GM13976 (cell line): Measurements from ENCODE around the gene KMT2D.

Source experiments
- DNase-seq: peaks from one replicate; pipeline ENCODE4 v3.0.0; 2012; ENCODE audit warnings: low spot score
- in situ Hi-C: fragments of 300-500 bp; cut with MboI; formaldehyde crosslinking; loops from one replicate; pipeline ENCODE4 v1.12.0; 2022; ENCODE audit warnings: low sequenced_read_pairs, mixed read lengths, inconsistent platforms; ENCODE audit not compliant: unreplicated experiment
- TF ChIP-seq, protein P1 (sequence below): IDR thresholded peaks from 2 replicates; pipeline ENCODE4 v1.5.1; 2012; ENCODE audit warnings: borderline replicate concordance, mild to moderate bottlenecking; ENCODE audit not compliant: insufficient read depth; ENCODE audit errors: extremely low read depth, missing control alignments, control extremely low read depth

The KMT2D gene

DNA sequence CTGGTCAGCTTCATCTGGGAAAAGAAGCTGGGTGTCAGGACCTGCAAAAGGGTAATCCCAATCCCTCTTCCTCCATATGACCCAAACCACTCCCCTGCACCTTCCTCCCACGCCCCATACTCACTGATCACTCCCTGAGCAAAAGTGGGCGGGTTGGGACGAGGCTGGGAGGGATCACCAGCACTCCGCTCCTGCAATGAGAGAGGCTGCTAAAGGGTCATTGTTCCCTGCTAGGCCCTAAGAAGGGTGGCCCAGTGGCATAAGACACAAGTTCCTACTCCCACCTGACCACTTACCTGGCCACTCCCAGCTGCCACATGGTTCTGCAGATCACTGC, 26.3 kb downstream of the KMT2D start:
- in situ Hi-C loops: no loop called here
- DNase-seq: no peak
- TF ChIP-seq, protein P1, sequence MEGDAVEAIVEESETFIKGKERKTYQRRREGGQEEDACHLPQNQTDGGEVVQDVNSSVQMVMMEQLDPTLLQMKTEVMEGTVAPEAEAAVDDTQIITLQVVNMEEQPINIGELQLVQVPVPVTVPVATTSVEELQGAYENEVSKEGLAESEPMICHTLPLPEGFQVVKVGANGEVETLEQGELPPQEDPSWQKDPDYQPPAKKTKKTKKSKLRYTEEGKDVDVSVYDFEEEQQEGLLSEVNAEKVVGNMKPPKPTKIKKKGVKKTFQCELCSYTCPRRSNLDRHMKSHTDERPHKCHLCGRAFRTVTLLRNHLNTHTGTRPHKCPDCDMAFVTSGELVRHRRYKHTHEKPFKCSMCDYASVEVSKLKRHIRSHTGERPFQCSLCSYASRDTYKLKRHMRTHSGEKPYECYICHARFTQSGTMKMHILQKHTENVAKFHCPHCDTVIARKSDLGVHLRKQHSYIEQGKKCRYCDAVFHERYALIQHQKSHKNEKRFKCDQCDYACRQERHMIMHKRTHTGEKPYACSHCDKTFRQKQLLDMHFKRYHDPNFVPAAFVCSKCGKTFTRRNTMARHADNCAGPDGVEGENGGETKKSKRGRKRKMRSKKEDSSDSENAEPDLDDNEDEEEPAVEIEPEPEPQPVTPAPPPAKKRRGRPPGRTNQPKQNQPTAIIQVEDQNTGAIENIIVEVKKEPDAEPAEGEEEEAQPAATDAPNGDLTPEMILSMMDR: no peak

DNA sequence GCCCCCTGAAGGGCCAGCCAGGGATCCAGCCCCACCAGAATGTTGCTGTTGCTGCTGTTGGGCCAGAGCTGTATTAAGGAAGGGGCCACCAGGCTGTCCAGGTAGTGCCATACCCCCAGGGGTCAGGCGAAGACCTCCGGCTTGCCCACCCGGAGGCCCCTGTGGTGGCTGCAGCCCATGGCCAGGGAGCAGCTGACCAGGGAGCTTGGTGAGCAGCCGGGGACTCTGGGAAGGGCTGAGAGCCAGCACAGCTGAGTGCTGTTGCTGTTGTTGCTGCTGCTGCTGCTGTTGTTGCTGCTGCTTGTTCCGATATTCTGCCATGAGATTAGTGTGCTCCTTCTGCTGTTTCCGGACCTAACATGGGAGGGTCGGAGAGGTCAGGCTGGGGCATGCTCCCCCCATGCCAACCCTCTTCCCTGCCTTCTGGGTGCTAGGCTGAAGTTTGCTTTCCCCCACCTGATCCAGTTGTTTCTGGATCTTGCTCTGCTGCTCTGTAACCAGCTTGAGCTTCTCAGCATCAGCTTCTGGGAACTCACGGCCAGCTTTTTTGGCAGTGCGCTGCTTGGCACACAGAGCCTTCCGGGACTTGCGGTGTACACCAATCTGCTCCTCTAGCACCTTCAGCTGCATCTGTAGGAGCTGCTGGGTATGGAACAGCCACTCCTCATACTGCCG, 26.8 kb downstream of the KMT2D start:
- in situ Hi-C loops: no loop called here
- TF ChIP-seq, protein P1: no peak
- no peak for DNase-seq

DNA sequence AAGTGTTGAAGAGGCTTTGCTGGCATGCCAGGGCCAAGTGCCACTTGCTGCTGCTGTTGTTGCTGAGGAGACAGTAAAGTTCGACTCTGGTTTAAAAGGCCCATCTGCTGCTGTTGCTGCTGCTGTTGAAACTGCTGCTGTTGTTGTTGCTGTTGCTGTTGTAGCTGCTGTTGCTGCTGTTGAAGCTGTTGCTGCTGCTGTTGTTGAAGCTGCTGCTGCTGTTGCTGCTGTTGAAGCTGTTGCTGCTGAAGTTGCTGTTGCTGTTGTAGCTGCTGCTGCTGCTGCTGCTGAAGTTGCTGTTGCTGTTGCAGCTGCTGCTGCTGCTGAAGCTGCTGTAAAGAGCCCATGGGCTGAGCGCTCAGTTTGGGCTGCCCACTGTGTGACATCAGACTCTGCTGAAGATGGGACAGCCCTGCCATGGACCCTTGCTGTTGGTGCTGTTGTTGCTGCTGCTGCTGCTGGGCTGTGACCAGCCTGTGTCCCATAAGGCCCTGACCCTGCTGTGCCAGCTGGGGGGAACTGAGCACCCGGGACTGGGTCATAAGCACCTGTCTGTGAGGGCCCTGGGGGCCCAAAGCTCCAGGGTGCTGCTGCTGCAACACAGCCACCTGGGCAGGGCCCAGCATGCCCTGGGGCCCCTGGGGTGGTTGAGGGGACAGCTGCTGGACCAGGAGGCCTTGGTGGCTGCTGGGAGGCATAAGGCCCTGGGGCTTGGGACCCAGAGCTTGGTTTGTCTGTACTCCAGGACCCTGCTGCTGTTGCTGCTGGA, 27.7 kb downstream of the KMT2D start:
- in situ Hi-C loops: no loop called here
- DNase-seq: no peak
- TF ChIP-seq, protein P1: no peak

DNA sequence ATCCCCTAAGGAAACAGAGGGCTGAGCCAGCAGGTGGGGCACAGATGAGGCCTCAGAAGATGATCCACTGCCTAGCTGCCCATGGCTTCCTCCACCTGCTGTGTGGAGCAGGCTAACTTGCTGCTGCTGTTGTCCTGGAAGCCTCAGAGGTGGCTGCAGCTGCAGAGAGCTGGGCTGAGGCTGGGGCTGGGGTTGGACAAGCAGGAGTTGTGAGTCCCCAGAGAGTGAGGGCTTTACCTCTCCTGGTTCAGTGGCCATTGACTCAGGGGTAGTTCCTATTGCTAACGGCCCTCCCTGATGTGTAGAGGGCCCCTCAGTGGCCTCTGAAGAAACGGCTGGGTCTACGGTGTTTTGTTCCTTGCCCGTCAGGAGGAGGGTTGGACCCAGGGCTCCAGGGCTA, 28.3 kb downstream of the KMT2D start:
- TF ChIP-seq, protein P1: no peak
- in situ Hi-C loops: no loop called here
- DNase-seq: no peak

DNA sequence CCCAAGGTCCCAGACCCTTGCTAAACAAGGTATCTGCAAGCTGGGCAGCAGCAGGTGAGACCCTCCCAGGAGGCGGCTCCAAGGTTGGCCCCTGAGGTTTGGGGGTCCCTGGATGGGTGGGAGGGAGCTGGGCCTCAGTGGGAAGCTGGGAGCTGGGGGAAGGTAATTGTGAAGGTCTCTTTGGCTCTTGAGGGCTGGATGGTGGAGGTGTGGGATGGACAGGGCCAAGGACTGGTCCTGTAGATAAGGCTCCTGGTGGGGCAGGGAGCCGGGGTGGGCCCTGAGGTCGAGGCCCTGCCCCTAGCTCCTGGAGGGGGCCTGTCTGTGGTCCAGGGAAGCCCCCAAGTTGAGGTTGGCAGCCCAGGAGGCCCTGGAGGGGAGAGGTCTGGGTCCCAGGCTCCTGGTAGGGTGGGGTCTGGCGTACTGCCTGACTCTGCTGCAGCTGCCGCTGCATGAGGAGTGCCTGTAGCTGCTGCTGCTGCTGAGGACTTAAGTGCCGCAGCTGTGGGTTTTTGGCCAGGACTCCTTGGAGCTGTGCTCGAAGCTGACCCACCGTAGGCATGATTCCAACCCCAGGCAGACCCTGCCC, 28.9 kb downstream of the KMT2D start:
- TF ChIP-seq, protein P1: no peak
- DNase-seq: no peak
- in situ Hi-C loops: no loop called here

DNA sequence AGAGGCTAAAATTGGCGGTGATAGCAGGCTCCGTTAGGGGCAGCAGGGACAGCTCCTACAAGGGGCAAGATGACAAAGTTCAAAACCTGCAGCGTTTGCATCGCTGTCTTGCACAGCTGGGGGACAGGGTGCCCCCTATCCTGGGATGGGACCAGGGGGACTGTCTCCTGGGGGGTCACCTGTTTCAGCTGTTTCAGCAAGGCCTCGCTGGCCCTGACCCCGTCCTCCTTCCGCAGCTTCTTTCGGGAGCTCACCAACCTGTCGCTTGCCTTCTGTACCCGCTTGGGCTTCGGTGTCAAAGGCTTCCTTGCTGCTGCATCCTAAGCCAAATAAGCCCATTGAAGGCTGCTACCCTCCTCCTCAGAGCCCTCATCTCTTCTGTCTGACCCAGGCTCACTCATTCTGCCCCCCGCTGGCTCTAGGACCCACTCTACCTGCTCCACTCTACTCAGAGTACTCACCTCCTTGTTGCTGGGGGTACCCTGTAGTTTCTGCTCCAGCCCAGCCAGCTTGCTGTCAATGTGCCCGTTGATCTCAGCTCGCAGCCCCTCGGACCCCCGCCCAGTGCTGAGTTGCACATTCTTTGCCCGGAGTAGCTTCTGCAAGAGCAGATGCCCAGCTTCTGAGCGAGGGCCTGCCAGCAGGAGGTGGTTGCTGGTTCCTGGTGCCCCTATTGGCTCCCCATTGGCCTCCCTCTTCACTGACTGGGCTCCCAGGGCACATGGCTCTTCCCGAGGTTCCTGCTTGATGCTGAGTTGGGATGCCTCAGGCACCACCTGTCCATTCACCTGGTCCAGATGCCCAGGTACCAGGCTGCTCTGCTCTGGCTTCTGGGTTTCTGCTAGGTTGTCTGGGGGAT, 29.7 kb downstream of the KMT2D start:
- in situ Hi-C loops: no loop called here
- TF ChIP-seq, protein P1: no peak
- DNase-seq: no peak
